ENCODE measurements around the gene RERE.

GRCh38 chr1:8524627-8525157 lies 292.7 kb downstream of the RERE start:
- TF ChIP-seq CTCF (IDR thresholded peaks at IDR 0.05; ENCODE audit: low read depth, low read length, poor library complexity, severe bottlenecking) (no peak), EZH2phosphoT487 (IDR thresholded peaks at IDR 0.05; ENCODE audit: borderline replicate concordance, low read length) (no peak)
